Skeletal muscle tissue (tissue), 4 donors: ENCODE results near the gene GDI2. TPM values are rescaled to one million over a fixed set of nuclear protein-coding genes. Genes with fewer than 3 reads are reported as not detected.
"Not testable (repeated sequence)": the region's sequence is repeated elsewhere in the genome, so short reads cannot be mapped to it uniquely, and the experiment has no call there.

Experiments used
- H3K27ac ChIP-seq: one replicate; pipeline ENCODE4 v1.7.0; 2013; ENCODE audit warnings: mild to moderate bottlenecking, low read depth, low read length, inconsistent platforms
- H3K27me3 ChIP-seq, 3 donors: one replicate each; pipeline ENCODE4 v1.7.0; 2013; ENCODE audit warnings: low read length in 3 of 3; ENCODE audit not compliant: control insufficient read depth in 3 of 3, insufficient read depth in 3 of 3
- H3K36me3 ChIP-seq, 3 donors: one replicate each; pipeline ENCODE4 v1.7.0; 2013; ENCODE audit warnings: low read length in 3 of 3; ENCODE audit not compliant: control insufficient read depth in 3 of 3, insufficient read depth in 3 of 3
- H3K4me1 ChIP-seq, 3 donors: one replicate each; pipeline ENCODE4 v1.7.0; 2013; ENCODE audit warnings: low read length in 3 of 3, mild to moderate bottlenecking in 3 of 3; ENCODE audit not compliant: control insufficient read depth in 3 of 3, insufficient read depth in 3 of 3
- H3K4me3 ChIP-seq, 3 donors: one replicate each; pipeline ENCODE4 v1.7.0; 2013; ENCODE audit warnings: low read length in 3 of 3
- H3K9ac ChIP-seq, 3 donors: one replicate each; pipeline ENCODE4 v1.7.0; 2013; ENCODE audit warnings: low read length in 3 of 3, mild to moderate bottlenecking in 3 of 3, moderate library complexity in 2 of 3, low read depth in 1 of 3
- H3K9me3 ChIP-seq, 3 donors: one replicate each; pipeline ENCODE4 v1.7.0; 2013; ENCODE audit warnings: low read length in 3 of 3; ENCODE audit not compliant: control insufficient read depth in 3 of 3
- total RNA-seq: library from RNA; depleted of rRNA; stranded (reverse); fragments of >200 nt; gene quantifications from one replicate; pipeline ENCODE4 v1.2.3, GENCODE V29; 2014
- donor health status: Osteomylitis.

GDI2 gene
- total RNA-seq, 1 donor from 2014 or later, result 483 TPM

DNA sequence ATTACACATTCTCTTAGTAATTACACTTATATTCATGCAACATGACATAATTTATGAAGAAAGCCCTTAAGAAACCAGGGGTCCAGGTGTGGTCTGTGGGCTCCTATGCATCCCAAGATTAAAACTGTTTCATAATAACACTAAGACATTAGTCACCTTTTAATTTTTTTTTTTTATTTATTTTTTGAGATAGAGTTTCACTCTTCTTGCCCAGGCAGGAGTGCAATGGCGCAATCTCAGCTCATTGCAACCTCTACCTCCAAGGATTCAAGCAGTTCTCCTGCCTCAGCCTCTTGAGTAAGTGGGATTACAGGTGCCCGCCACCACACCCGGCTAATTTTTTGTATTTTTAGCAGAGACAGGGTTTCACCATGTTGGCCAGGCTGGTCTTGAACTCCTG is 12.5 kb downstream of the GDI2 start:
- Histone ChIP-seq H3K4me3 (no peak overlapping the region), H3K27me3 (no peaks in the 10 kb centered on the region), H3K27ac (no peak overlapping the region), H3K4me1 (no peaks in the 10 kb centered on the region), H3K9me3 (no peaks in the 10 kb centered on the region), H3K36me3 (peaks cover 4 to 33% (median 24%) of the 10 kb centered on the region in 3 donors), H3K9ac (no peak overlapping the region)

DNA sequence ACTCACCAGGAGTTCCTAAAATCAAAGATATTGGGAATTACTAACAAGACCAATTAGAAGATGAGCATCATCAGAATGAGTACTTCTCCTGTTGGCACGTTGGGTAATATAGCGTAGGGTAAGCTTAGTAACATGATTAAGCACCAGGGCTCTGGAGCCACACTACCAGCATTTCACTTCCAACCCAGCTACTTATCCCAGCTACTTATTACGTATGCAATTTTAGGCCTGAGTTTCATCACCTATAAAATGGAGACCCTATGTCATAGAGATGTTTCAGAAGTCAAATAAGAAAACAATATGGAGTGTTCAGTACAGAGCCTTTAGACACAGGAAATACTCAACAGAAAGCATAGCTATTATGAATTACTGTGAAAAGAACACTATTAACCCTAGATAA is 19.0 kb downstream of the GDI2 start:
- Histone ChIP-seq H3K9me3 (no peaks in the 10 kb centered on the region), H3K36me3 (peaks cover 22 to 59% (median 47%) of the 10 kb centered on the region in 3 donors), H3K9ac (no peak overlapping the region), H3K4me3 (no peak overlapping the region), H3K27ac (no peak overlapping the region), H3K4me1 (no peaks in the 10 kb centered on the region), H3K27me3 (no peaks in the 10 kb centered on the region)

- H3K4me1 ChIP-seq, result no peaks in the 10 kb centered on the region
- H3K4me3 ChIP-seq, result no peak overlapping the region
- H3K27ac ChIP-seq, result no peak overlapping the region
- no peaks in the 10 kb centered on the region for H3K27me3 ChIP-seq
- no peak overlapping the region for H3K9ac ChIP-seq
- peaks cover 17 to 51% (median 28%) of the 10 kb centered on the region in 3 donors for H3K36me3 ChIP-seq
- no peaks in the 10 kb centered on the region for H3K9me3 ChIP-seq
Measured at GRCh38 chr10:5789626-5790025, 23.6 kb downstream of the GDI2 start.

- no peak overlapping the region for H3K9ac ChIP-seq
- no peaks in the 10 kb centered on the region for H3K4me1 ChIP-seq
- H3K36me3 ChIP-seq, result peaks cover 23 to 58% (median 33%) of the 10 kb centered on the region in 3 donors
- H3K27me3 ChIP-seq, result no peaks in the 10 kb centered on the region
- no peak overlapping the region for H3K4me3 ChIP-seq
- no peaks in the 10 kb centered on the region for H3K9me3 ChIP-seq
- H3K27ac ChIP-seq, result no peak overlapping the region
Measured at GRCh38 chr10:5788969-5789368, 24.3 kb downstream of the GDI2 start.

DNA sequence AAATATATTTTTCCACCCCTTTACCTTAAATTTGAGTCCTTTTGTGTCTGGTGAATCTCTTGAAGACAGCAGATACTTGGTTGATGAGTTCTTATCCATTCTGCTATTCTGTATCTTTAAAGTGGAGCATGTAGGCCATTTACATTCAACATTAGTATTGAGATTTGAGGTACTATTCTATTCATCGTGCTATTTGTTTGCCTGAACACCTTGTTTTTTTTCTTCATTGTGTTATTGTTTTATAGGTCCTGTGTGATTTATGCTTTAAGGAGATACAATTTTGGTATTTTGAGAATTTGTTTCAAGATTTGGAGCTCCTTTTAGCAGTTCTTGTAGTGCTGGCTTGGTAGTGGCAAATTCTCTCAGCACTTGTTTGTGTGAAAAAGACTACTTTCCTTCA is 29.9 kb downstream of the GDI2 start:
- no peak overlapping the region for H3K27ac ChIP-seq
- no peaks in the 10 kb centered on the region for H3K27me3 ChIP-seq
- no peak overlapping the region for H3K4me3 ChIP-seq
- H3K9me3 ChIP-seq, result no peaks in the 10 kb centered on the region
- H3K36me3 ChIP-seq, result peaks cover 24 to 48% (median 33%) of the 10 kb centered on the region in 3 donors
- H3K9ac ChIP-seq, result no peak overlapping the region
- no peaks in the 10 kb centered on the region for H3K4me1 ChIP-seq

DNA sequence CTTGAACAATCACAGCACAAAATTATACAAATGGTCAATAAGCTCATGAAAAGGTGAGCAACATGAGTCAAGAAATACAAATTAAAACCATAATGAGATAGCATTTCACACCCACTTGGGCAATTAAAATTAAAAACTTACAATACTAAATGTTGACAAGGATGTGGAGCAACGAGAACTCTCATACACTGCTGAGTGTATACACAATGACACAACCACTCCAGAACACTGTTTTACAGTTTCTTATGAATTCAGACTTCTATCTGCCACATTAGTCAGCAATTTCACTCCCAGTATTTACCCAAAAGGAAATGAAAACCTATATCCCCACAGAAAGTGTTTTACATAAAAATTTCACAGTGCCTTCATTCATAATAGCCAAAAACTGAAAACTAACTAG is 31.1 kb downstream of the GDI2 start:
- Histone ChIP-seq H3K9me3 (no peaks in the 10 kb centered on the region), H3K27me3 (no peaks in the 10 kb centered on the region), H3K27ac (no peak overlapping the region), H3K9ac (no peak overlapping the region), H3K4me1 (peaks cover 0 to 3% (median 2%) of the 10 kb centered on the region in 3 donors), H3K36me3 (peaks cover 24 to 44% (median 33%) of the 10 kb centered on the region in 3 donors), H3K4me3 (no peak overlapping the region)

DNA sequence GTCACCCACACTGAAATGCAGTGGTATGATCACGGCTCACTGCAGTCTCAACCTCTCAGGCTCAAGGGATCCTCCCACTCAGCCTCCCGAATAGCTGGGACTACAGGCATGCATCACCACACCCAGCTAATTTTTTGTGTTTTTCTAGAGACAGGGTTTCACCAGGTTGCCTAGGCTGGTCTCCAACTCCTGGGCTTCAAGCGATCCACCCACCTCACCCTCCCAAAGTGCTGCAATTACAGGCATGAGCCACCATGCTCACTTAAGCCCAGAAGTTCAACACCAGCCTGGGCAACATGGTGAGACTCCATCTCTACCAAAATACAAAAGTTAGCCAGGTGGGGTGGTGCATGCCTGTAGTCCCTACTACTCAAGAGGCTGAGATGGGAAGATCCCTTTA is 33.5 kb downstream of the GDI2 start:
- Histone ChIP-seq H3K36me3 (peaks cover 22 to 31% (median 25%) of the 10 kb centered on the region in 3 donors), H3K4me3 (no peak overlapping the region), H3K9ac (no peak overlapping the region), H3K27me3 (no peaks in the 10 kb centered on the region), H3K9me3 (no peaks in the 10 kb centered on the region), H3K4me1 (peaks cover 18 to 27% (median 26%) of the 10 kb centered on the region in 3 donors), H3K27ac (no peak overlapping the region)

DNA sequence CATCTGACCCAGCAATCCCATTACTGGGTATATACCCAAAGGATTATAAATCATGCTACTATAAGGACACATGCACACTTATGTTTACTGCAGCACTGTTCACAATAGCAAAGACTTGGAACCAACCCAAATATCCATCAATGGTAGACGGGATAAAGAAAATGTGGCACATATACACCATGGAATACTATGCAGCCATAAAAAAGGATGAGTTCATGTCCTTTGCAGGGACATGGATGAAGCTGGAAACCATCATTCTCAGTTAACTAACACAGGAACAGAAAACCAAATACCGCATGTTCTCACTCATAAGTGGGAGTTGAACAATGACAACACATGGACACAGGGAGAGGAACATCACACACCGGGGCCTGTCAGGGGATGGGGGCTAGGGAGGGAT is 35.5 kb downstream of the GDI2 start:
- H3K36me3 ChIP-seq, result peaks cover 12 to 20% (median 14%) of the 10 kb centered on the region in 3 donors
- peak overlapping the region; percentile 19 for H3K27ac ChIP-seq
- peaks cover 18 to 32% (median 27%) of the 10 kb centered on the region in 3 donors for H3K4me1 ChIP-seq

GRCh38 chr10:5776881-5777197 is 36.4 kb downstream of the GDI2 start:
- H3K36me3 ChIP-seq, result peaks cover 6 to 13% (median 10%) of the 10 kb centered on the region in 3 donors
- no peak overlapping the region for H3K4me3 ChIP-seq
- no peaks in the 10 kb centered on the region for H3K27me3 ChIP-seq
- peak overlapping the region in 1 of 3 donors; percentile 32 for H3K9ac ChIP-seq
- no peaks in the 10 kb centered on the region for H3K9me3 ChIP-seq
- peak overlapping the region; percentile 19 for H3K27ac ChIP-seq
- H3K4me1 ChIP-seq, result peaks cover 18 to 32% (median 27%) of the 10 kb centered on the region in 3 donors

More for the DNA sequence above, 35.5 kb downstream of the GDI2 start:
- not testable (repeated sequence) for H3K9me3 ChIP-seq, H3K4me3 ChIP-seq, H3K9ac ChIP-seq, H3K27me3 ChIP-seq

DNA sequence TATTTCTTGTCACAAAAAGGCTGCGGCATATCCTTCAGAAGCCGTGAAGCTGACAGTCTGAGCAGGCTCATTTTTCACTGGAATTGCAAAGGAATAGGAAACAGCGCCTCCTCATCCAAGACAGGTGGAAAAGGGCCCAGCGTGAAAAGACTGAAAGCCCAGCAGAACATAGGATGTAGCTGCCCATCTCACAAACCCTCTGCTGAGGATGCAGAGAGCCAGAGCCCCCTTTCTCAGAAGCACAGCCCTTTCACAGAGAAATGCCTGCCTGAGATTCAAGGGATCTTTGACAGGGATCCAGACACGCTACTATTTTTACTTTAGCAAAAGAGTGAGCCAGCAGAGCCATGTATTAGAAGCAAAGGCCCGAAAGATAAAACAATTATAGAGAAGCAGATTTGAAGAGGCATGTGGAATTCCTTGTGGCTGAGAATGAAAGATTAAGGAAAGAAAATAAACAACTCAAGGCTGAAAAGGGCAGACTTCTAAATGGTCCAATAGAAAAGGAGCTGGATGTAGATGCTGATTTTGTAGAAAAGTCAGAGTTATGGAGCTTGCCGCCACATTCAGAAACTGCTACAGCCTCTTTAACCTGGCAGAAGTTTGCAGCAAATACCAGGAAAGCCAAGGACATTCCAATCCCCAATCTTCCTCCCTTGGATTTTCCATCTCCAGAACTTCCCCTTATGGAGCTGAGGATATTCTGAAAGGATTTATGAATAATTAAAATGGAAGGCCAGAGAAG is 36.9 kb downstream of the GDI2 start:
- Histone ChIP-seq H3K27me3 (no peaks in the 10 kb centered on the region), H3K9ac (peak overlapping the region in 2 of 3 donors; percentile 32 to 51), H3K27ac (no peak overlapping the region), H3K4me1 (peaks cover 18 to 32% (median 27%) of the 10 kb centered on the region in 3 donors), H3K9me3 (no peaks in the 10 kb centered on the region), H3K36me3 (peaks cover 6 to 12% (median 11%) of the 10 kb centered on the region in 3 donors), H3K4me3 (peak overlapping the region in 1 of 3 donors; percentile 24)
